ENCODE results near the gene FAM184B. TPM values are rescaled to one million over a fixed set of nuclear protein-coding genes. Genes with fewer than 3 reads are reported as not detected.

The FAM184B gene
- total and polyA plus RNA-seq, 2 of the 4 experiments (the other 2 are of a cell fraction), result 0.07 to 0.18 TPM

GRCh38 chr4:17787315-17787714 lies 5.9 kb upstream of the FAM184B start:
- no peak overlapping the region for H4K5ac ChIP-seq (ENCODE audit: low read depth, low read length)
- no TSS peak for BruUV-seq (replicated peaks)
- intact Hi-C loops (cut with micrococcal nuclease) (no loop called here), dilution Hi-C loops (cut with HindIII; ENCODE audit: low sequenced_read_pairs, unreplicated experiment) (no loop called here), in situ Hi-C loops (cut with MboI; ENCODE audit: low sequenced_read_pairs) (no loop called here)
- H3K9ac ChIP-seq (ENCODE audit: low read depth, low read length), result no peak overlapping the region
- POLR2A ChIA-PET (ENCODE audit: unreplicated experiment), result no interaction called here
- no peak overlapping the region for H2BK15ac ChIP-seq (ENCODE audit: low read depth, low read length)
- no peaks in the 10 kb centered on the region for H3K36me3 ChIP-seq (ENCODE audit: control insufficient read depth, insufficient read depth, low read length)
- peak; percentile 78 for DNase-seq
- no peak overlapping the region for H2BK5ac ChIP-seq (ENCODE audit: low read depth, low read length, poor library complexity, severe bottlenecking)
- no peak overlapping the region for H3K4ac ChIP-seq (ENCODE audit: low read depth, low read length)
- WGBS, 2 experiments (ENCODE audit: extremely low coverage in 2 of 2, insufficient read length in 1 of 2), result no CpG with 5 or more reads among the region's 5 CpGs
- CTCF ChIA-PET, result no interaction called here
- no peak overlapping the region for H4K8ac ChIP-seq (ENCODE audit: low read depth in 2 of 2, low read length in 2 of 2)
- no peak overlapping the region for H3K27ac ChIP-seq (ENCODE audit: insufficient read depth, low read length)
- no peak overlapping the region for H3K4me3 ChIP-seq (ENCODE audit: insufficient read depth, low read depth, low read length)
- peak; percentile 63 for ATAC-seq (ENCODE audit: low read depth)
- no peak overlapping the region for H4K91ac ChIP-seq (ENCODE audit: insufficient read depth, low read depth, low read length)
- no peaks in the 10 kb centered on the region for H3K27me3 ChIP-seq (ENCODE audit: control insufficient read depth, insufficient read depth, low read length)
- no peak overlapping the region for H2AK9ac ChIP-seq (replicated peaks; ENCODE audit: low read depth, low read length, poor library complexity)
- H2BK120ac ChIP-seq (ENCODE audit: low read depth, low read length), result no peak overlapping the region
- TF ChIP-seq FOS (IDR thresholded peaks at IDR 0.05; ENCODE audit: low read depth, low read length) (peak; percentile 38), BHLHE40 (IDR thresholded peaks at IDR 0.05; ENCODE audit: low read depth, low read length) (no peak)
- no peaks in the 10 kb centered on the region for H3K9me1 ChIP-seq (ENCODE audit: insufficient read depth, low read length)
- no peak overlapping the region for H2AFZ ChIP-seq (replicated peaks; ENCODE audit: low read length, poor library complexity)
- H3K23ac ChIP-seq (ENCODE audit: low read depth, low read length), result no peak overlapping the region
- H3K14ac ChIP-seq (replicated peaks; ENCODE audit: low read depth, low read length), result no peak overlapping the region
- no peak overlapping the region for H3K18ac ChIP-seq (ENCODE audit: low read depth, low read length)
- no peaks in the 10 kb centered on the region for H3K9me3 ChIP-seq (ENCODE audit: control insufficient read depth, insufficient read depth, low read length)
- no peak overlapping the region for H2AK5ac ChIP-seq (ENCODE audit: low read depth, low read length)
- no peak overlapping the region for H3K56ac ChIP-seq (ENCODE audit: extremely low read depth, insufficient read depth, low read length)
- H2BK20ac ChIP-seq (ENCODE audit: low read depth, low read length), result no peak overlapping the region
- no peaks in the 10 kb centered on the region; a peak in 2 of 4 replicates for H3K79me1 ChIP-seq (ENCODE audit: low read depth in 1 of 2, low read length in 2 of 2)
- no peaks in the 10 kb centered on the region for H4K20me1 ChIP-seq (ENCODE audit: insufficient read depth, low read length)
- H3K4me1 ChIP-seq (ENCODE audit: control insufficient read depth, insufficient read depth, low read length), result peaks cover 5% of the 10 kb centered on the region; the same call in 1 of the 2 replicates
- H3K4me2 ChIP-seq (ENCODE audit: low read depth, low read length), result no peak overlapping the region
